Nephron (organoid): ENCODE data around the gene RAI14.

Experiments
- H3K27ac Mint-ChIP-seq, 3 experiments: 2 replicates each; pipeline ENCODE4 v1.8.0; 2020; ENCODE audit warnings: mixed read lengths in 3 of 3, mild to moderate bottlenecking in 2 of 3, moderate library complexity in 1 of 3
- H3K27me3 Mint-ChIP-seq: 2 replicates; pipeline ENCODE4 v1.8.0; 2021; ENCODE audit warnings: low read depth, mild to moderate bottlenecking, moderate library complexity, mixed read lengths
- H3K36me3 Mint-ChIP-seq: 2 replicates; pipeline ENCODE4 v1.8.0; 2020; ENCODE audit warnings: low read depth, mixed read lengths
- H3K4me1 Mint-ChIP-seq: 2 replicates; pipeline ENCODE4 v1.8.0; 2020; ENCODE audit warnings: mixed read lengths
- H3K4me3 Mint-ChIP-seq, 3 experiments: 2 replicates each; pipeline ENCODE4 v1.8.0; 2020; ENCODE audit warnings: mild to moderate bottlenecking in 3 of 3, mixed read lengths in 3 of 3, moderate library complexity in 2 of 3
- H3K9me3 Mint-ChIP-seq: 2 replicates; pipeline ENCODE4 v1.8.0; 2020; ENCODE audit warnings: mixed read lengths
- TF ChIP-seq, protein P1 (sequence below), 3 experiments: fragments of 200-600 bp; sonication (generic); IDR thresholded peaks; one replicate each; pipeline ENCODE4 v1.5.0; 2021; ENCODE audit warnings: antibody characterized with exemption in 3 of 3; ENCODE audit not compliant: unreplicated experiment in 3 of 3

The RAI14 gene

DNA sequence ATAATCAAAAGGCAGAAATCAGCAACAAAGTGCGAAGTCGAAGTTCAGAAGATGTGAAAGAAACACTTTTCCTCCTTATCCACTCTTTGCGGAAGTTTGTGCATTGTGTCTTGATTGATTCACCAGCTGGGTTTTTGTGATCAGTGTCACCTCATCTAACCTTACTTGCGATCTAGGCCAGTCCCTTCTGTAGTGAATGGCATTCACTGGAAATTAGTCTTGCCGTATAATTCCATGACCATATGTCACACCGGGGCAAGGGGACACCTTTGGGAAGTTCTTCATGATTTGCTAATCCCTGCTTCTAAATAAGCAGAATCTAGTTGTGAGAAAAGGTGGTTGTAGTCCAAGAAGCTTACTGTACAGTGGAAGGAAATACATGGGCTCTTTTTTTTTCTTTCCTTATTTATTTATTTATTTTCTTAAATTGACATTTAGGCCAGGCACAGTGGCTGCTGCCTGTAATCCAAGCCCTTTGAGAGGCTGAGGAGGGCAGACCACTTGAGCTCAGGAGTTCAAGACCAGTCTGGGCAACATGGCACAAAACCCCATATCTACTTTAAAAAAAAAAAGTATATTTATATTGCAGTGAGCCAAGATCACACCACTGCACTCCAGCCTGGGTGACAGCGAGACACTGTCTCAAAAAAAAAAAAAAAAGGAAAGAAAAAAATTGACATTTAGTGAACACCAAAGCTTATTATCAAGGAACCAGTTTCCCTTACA, 7.8 kb downstream of the RAI14 start:
- H3K4me1 Mint-ChIP-seq, result peaks cover 7% of the 10 kb centered on the region
- H3K36me3 Mint-ChIP-seq, result peaks cover 23% of the 10 kb centered on the region
- H3K4me3 Mint-ChIP-seq, result no peak overlapping the region
- no peak overlapping the region for H3K27ac Mint-ChIP-seq
- TF ChIP-seq, protein P1, sequence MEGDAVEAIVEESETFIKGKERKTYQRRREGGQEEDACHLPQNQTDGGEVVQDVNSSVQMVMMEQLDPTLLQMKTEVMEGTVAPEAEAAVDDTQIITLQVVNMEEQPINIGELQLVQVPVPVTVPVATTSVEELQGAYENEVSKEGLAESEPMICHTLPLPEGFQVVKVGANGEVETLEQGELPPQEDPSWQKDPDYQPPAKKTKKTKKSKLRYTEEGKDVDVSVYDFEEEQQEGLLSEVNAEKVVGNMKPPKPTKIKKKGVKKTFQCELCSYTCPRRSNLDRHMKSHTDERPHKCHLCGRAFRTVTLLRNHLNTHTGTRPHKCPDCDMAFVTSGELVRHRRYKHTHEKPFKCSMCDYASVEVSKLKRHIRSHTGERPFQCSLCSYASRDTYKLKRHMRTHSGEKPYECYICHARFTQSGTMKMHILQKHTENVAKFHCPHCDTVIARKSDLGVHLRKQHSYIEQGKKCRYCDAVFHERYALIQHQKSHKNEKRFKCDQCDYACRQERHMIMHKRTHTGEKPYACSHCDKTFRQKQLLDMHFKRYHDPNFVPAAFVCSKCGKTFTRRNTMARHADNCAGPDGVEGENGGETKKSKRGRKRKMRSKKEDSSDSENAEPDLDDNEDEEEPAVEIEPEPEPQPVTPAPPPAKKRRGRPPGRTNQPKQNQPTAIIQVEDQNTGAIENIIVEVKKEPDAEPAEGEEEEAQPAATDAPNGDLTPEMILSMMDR (IDR thresholded peaks at IDR 0.05; ENCODE audit: unreplicated experiment in 3 of 3), result no peak
- H3K9me3 Mint-ChIP-seq, result no peaks in the 10 kb centered on the region
- no peaks in the 10 kb centered on the region for H3K27me3 Mint-ChIP-seq

DNA sequence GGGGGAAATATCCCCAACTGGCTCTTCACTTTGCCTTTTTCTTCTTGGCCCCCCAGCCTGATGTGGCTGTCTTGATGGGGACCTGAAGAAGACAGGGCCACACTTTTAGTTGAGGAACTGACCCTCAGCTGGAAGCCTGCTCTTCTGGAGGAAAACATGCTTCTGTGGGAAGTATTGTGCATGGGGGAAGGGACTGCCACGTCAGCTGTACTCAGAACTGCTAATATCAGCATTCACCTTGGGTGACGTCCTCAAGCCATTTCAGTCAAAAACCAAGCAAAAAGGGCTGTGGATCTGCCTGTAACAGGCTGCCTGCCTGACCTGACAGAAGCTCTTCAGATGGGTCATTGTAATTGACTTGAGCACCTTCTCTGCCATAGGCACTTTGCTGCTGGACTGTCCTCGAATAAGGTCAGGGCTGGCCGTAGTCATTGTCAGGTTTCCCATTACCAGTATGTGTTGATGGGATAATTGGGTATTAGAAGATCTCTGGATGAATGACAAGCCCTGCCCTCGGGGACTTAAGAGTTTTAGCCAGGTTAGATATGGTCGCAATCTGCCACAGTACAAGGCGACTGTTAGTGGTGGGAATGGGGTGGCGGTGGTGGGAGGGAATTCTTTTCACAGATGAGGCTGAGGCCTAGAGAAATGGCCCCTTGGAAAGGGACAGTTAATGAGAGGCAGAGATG, 10.4 kb downstream of the RAI14 start:
- Mint-ChIP-seq H3K27me3 (no peaks in the 10 kb centered on the region), H3K4me3 (no peak overlapping the region), H3K4me1 (peaks cover 20% of the 10 kb centered on the region), H3K36me3 (peaks cover 15% of the 10 kb centered on the region), H3K27ac (no peak overlapping the region), H3K9me3 (no peaks in the 10 kb centered on the region)
- TF ChIP-seq, protein P1 (IDR thresholded peaks at IDR 0.05; ENCODE audit: unreplicated experiment in 3 of 3), result no peak

DNA sequence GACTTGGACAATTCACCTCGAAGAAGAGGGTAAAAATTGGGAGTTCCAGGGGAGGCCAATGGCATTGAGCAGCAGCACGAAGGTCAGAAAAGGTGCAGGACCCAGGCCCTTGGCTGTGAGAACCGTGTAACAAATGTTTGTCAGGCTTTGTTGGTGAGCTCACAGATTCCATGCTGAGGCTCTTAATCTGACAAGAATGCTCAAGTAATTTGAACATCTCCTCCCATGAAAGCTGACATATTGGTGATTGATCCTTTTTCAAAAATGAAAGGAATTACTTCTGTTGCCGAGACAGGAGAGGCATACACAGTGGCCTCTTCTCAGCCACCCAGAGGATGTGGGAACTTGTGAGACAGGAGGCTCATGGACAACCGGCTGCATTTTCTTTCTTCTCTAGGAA, 11.6 kb downstream of the RAI14 start:
- Mint-ChIP-seq H3K27ac (no peak overlapping the region), H3K4me3 (no peak overlapping the region), H3K27me3 (no peaks in the 10 kb centered on the region), H3K9me3 (no peaks in the 10 kb centered on the region), H3K4me1 (peaks cover 17% of the 10 kb centered on the region), H3K36me3 (peaks cover 9% of the 10 kb centered on the region)
- TF ChIP-seq, protein P1 (IDR thresholded peaks at IDR 0.05; ENCODE audit: unreplicated experiment in 3 of 3), result no peak

DNA sequence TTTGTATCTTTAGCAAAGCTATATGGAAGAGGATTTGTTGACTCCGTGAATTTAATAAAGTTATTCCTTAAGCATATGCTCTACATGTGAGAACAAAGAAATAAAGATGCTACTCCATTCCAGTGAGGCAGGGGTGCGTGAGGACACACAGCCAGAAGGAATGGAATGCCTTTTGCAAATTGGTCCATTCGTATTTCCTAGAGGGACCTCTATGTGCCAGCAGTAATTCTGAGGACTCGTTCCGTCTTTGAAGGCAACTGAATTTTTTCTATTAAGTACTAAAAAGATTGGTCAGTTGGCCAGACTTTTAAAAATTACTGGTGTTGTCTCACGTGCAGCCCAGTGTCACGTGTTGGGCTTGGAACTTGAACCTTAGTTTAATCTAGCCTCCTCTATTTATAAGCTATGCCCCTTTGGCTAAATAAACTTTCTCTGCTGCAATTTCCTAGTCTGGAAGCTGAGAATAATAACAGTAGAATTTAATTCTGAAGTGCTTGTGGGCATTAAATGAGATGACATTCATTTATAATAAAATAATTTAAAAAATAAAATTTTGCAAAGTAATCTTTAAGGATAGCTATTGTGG, 13.9 kb downstream of the RAI14 start:
- H3K27ac Mint-ChIP-seq, result peak overlapping the region in 1 of 3 experiments; percentile 31
- no peak overlapping the region for H3K4me3 Mint-ChIP-seq
- peaks cover 23% of the 10 kb centered on the region for H3K4me1 Mint-ChIP-seq

DNA sequence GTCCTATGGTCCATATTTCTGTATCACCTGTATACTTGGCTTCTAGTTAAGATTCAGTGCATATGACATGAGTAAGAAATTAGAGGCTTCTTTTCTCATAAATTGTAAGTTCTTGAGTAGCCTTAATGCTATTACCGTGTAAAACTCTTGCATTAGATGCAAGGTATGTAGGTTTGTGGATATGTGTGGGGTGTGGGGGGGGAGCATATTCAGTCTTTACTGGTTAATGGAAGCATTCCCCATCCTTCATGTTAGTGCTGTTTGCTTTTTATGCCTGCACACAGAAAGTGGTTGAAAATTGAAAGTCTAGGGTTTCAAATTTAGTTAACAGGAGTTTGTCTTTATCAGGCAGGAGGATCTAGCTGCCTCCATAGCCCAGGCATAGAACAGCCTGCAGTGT, 16.1 kb downstream of the RAI14 start:
- H3K27me3 Mint-ChIP-seq, result no peaks in the 10 kb centered on the region
- peak overlapping the region in 1 of 3 experiments; percentile 64 for H3K27ac Mint-ChIP-seq
- no peaks in the 10 kb centered on the region for H3K9me3 Mint-ChIP-seq

More for the DNA sequence above, 13.9 kb downstream of the RAI14 start:
- no peaks in the 10 kb centered on the region for H3K27me3 Mint-ChIP-seq
- H3K36me3 Mint-ChIP-seq, result peaks cover under 1% of the 10 kb centered on the region
- no peaks in the 10 kb centered on the region for H3K9me3 Mint-ChIP-seq
- TF ChIP-seq, protein P1 (IDR thresholded peaks at IDR 0.05; ENCODE audit: unreplicated experiment in 3 of 3), result no peak

More for the DNA sequence above, 16.1 kb downstream of the RAI14 start:
- H3K4me3 Mint-ChIP-seq, result no peak overlapping the region
- peaks cover 9% of the 10 kb centered on the region for H3K36me3 Mint-ChIP-seq
- H3K4me1 Mint-ChIP-seq, result peaks cover 37% of the 10 kb centered on the region
- TF ChIP-seq, protein P1 (IDR thresholded peaks at IDR 0.05; ENCODE audit: unreplicated experiment in 3 of 3), result no peak
